Stimulated activated CD4-positive, alpha-beta T cell treated with anti-CD3 and anti-CD28 coated beads, Interleukin-15, amount 100 ng/mL, for 48 hours (primary cell): ENCODE results near the gene OTX2.

Source experiments
- DNase-seq, 2 donors: peaks; one replicate each; pipeline ENCODE4 v3.0.0-alpha.2; 2020; ENCODE audit warnings: low read depth in 2 of 2

Gene OTX2

GRCh38 chr14:56796259-56796658, 14.0 kb downstream of the OTX2 start:
- DNase-seq, result no peak

GRCh38 chr14:56795284-56795622, 15.0 kb downstream of the OTX2 start:
- no peak for DNase-seq

GRCh38 chr14:56794557-56795283, 15.6 kb downstream of the OTX2 start:
- no peak for DNase-seq

- DNase-seq, result no peak
Measured at GRCh38 chr14:56794088-56794556, 16.2 kb downstream of the OTX2 start.

GRCh38 chr14:56789955-56790354, 20.3 kb downstream of the OTX2 start:
- no peak for DNase-seq

DNA sequence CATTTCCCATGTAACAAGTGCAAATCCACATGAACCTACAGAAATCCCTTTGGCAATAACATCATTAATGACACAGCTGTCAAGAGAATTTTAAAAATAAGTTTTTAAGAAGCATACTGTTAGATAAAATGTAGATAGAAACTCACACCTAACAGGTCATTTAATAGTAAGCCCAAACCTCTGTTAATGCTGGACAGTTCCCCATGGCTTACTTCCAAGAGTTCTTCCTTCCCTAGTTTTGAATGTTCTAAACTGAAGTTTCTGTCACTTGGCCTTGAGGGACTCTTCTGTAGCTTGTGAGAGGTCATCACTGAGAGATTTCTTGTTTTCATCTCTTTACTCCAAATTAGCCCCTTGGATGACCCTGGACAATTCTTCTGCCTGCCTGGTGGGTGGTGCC, 22.7 kb downstream of the OTX2 start:
- DNase-seq, result no peak

- DNase-seq, result no peak
Measured at GRCh38 chr14:56782711-56783110, 27.6 kb downstream of the OTX2 start.

- no peak for DNase-seq
Measured at GRCh38 chr14:56774503-56774902, 35.8 kb downstream of the OTX2 start.

GRCh38 chr14:56770512-56770911, 39.8 kb downstream of the OTX2 start:
- no peak for DNase-seq

- DNase-seq, result no peak
Measured at GRCh38 chr14:56760164-56760914, 49.9 kb downstream of the OTX2 start.

DNA sequence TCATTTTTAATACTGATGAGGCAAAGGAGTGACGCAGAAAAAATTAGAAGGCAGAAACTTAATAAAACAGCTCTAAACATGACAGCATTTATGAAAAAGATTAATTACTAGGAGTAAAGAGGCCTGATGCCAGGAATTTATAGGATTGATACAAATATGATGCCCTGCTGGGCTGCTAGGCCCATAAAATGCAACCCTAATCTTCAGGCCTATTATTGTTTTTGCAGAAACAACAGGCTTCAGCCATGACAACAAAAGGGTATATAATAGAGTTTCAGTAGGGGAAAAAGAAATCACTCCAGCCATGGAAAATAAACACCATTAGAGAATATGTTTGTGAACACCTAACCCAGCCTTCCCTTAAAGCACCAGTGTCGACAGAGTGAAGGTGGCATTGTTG, 50.6 kb downstream of the OTX2 start:
- no peak for DNase-seq

DNA sequence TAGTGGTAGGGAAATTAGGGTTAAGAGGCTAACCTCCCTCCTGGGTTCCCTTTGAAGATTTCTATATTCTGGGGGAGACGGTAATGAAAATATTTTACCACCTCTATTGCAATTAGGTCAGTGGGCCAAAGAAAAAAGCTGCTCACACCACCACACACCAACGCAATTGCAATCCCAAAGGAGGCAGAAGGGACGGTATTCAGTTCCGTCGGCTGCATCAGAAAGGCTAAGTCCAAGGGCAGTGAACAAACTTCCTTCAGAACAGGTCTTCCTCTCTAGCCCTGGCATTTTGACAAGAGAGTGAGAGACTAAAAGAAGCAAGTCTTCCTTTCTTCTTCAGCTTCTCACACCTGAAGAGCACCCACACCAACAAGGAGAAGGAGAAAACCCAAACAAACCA, 51.2 kb downstream of the OTX2 start:
- DNase-seq, result no peak

DNA sequence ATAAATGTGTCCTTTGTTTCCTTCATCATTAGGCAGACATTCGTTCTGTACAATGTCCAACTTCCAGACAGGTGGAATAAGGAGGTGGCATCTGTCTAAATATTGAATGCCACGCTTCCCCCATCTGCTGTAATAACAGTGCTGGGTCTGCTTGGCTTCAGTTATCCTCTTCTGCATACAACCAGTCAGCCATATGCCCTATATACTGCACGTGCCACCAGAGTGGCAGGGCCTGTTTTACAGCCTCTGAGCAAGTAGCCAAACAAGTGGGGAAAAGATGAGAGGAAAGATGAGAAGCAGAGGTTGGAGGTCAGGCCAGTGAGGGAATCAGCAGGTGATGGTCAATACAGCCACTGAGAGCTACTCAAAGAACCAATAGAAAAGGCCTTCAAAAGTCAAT, 55.4 kb downstream of the OTX2 start:
- no peak for DNase-seq

GRCh38 chr14:56753396-56753795, 56.9 kb downstream of the OTX2 start:
- no peak for DNase-seq

GRCh38 chr14:56752428-56752827, 57.9 kb downstream of the OTX2 start:
- DNase-seq, result no peak

DNA sequence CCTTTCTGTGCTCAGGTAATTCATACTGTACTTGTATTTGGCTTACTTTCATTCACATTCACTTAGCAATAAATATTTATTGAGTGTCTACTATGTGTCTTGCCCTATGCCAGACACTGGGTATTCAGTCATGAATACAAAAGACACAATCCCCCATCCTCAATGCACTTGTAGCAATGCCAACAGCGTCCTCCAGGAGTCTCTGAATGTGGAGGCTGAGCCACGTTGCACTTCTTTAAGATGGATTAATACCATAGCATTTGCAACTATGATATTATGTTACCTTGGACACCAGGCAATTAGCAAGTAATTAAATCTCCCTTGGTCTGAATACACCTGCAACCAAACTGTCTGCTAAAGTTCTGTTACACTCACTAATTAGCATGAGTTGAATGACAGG, 58.8 kb downstream of the OTX2 start:
- no peak for DNase-seq
